Astrocyte (in vitro differentiated cells and primary cell): Measurements from ENCODE around the gene FIG4.

Source experiments
- EZH2 ChIP-seq: IDR thresholded peaks from 2 replicates; pipeline ENCODE4 v1.6.1; 2012; ENCODE audit warnings: mild to moderate bottlenecking, low read length, inconsistent platforms; ENCODE audit not compliant: insufficient read depth
- TF ChIP-seq, protein P1 (sequence below): IDR thresholded peaks from 2 replicates; pipeline ENCODE4 v1.5.1; 2011; ENCODE audit warnings: low read depth, mild to moderate bottlenecking, inconsistent platforms, low read length, moderate library complexity; ENCODE audit not compliant: insufficient read depth

DNA sequence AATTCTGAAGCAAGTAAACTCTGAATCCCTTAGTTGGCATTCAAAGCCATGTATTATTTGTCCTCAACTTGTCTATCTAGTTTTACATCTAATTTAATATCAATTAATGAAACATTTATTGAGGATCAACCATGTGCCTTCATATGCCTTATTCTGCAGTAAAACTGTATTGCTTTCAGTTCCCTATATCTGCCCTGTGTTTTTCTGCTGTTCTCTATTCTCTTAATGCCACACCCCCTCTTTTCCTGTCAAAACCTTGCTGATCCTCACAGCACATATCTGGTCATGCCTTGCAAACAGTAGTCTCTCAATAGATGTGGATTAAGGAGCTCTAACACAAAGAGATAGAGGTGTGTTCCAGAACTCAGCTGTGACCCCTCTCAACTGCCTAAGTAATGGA lies 2.0 kb downstream of the FIG4 start:
- TF ChIP-seq, protein P1, sequence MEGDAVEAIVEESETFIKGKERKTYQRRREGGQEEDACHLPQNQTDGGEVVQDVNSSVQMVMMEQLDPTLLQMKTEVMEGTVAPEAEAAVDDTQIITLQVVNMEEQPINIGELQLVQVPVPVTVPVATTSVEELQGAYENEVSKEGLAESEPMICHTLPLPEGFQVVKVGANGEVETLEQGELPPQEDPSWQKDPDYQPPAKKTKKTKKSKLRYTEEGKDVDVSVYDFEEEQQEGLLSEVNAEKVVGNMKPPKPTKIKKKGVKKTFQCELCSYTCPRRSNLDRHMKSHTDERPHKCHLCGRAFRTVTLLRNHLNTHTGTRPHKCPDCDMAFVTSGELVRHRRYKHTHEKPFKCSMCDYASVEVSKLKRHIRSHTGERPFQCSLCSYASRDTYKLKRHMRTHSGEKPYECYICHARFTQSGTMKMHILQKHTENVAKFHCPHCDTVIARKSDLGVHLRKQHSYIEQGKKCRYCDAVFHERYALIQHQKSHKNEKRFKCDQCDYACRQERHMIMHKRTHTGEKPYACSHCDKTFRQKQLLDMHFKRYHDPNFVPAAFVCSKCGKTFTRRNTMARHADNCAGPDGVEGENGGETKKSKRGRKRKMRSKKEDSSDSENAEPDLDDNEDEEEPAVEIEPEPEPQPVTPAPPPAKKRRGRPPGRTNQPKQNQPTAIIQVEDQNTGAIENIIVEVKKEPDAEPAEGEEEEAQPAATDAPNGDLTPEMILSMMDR: no peak
- no peak for TF ChIP-seq EZH2
